Calu3 (cell line): Measurements from ENCODE around the gene HES2. TPM values are rescaled to one million over a fixed set of nuclear protein-coding genes. Genes with fewer than 3 reads are reported as not detected.
"Not testable (repeated sequence)": the region's sequence is repeated elsewhere in the genome, so short reads cannot be mapped to it uniquely, and the experiment has no call there.

ENCODE experiments used
- BruUV-seq: library from RNA; stranded (reverse); fragments of 400-500 nt; replicated peaks from 2 replicates; lab custom pipeline; 2021; lab: Mats Ljungman, UMichigan
- CTCF ChIA-PET: fragments of 300-600 bp; sonication (Branson Sonifier 250); formaldehyde crosslinking; loops from one replicate; lab custom pipeline; 2022; ENCODE audit warnings: antibody characterized with exemption; lab: Charles Lee
- DNase-seq: peaks from one replicate; pipeline ENCODE4 v3.0.0; 2022
- H3K27ac Mint-ChIP-seq: one replicate; pipeline ENCODE4 v1.8.0; 2022; ENCODE audit warnings: mixed read lengths; ENCODE audit not compliant: unreplicated experiment
- H3K27me3 Mint-ChIP-seq: one replicate; pipeline ENCODE4 v1.8.0; 2022; ENCODE audit warnings: mixed read lengths; ENCODE audit not compliant: unreplicated experiment
- H3K36me3 Mint-ChIP-seq: one replicate; pipeline ENCODE4 v1.8.0; 2022; ENCODE audit warnings: mild to moderate bottlenecking, moderate library complexity, mixed read lengths; ENCODE audit not compliant: insufficient read depth, unreplicated experiment
- H3K4me1 Mint-ChIP-seq: one replicate; pipeline ENCODE4 v1.8.0; 2022; ENCODE audit warnings: mild to moderate bottlenecking, low read depth, mixed read lengths; ENCODE audit not compliant: unreplicated experiment
- H3K4me3 Mint-ChIP-seq: one replicate; pipeline ENCODE4 v1.8.0; 2022; ENCODE audit warnings: mild to moderate bottlenecking, low read depth, moderate library complexity, mixed read lengths; ENCODE audit not compliant: unreplicated experiment
- H3K9me3 Mint-ChIP-seq: one replicate; pipeline ENCODE4 v1.8.0; 2022; ENCODE audit warnings: low read depth, mixed read lengths; ENCODE audit not compliant: unreplicated experiment
- CTCF ChIP-seq: fragments of 200-600 bp; IDR thresholded peaks from one replicate; pipeline ENCODE4 v1.8.0; 2022; ENCODE audit warnings: antibody characterized with exemption; ENCODE audit not compliant: unreplicated experiment
- intact Hi-C: fragments of 100-400 bp; cut with micrococcal nuclease; formaldehyde crosslinking; loops from one replicate; pipeline ENCODE4 v1.10.0; 2022; ENCODE audit not compliant: unreplicated experiment
- total RNA-seq: library from RNA; stranded (reverse); gene quantifications from 2 replicates; pipeline ENCODE4 v1.2.3, GENCODE V29; 2022

The HES2 gene
- total RNA-seq, 1 experiment from 2014 or later: not detected

- Mint-ChIP-seq H3K36me3 (peaks cover 5% of the 10 kb centered on the region), H3K9me3 (no peaks in the 10 kb centered on the region), H3K27ac (no peak overlapping the region), H3K4me1 (no peaks in the 10 kb centered on the region), H3K27me3 (peaks cover 28% of the 10 kb centered on the region), H3K4me3 (peak overlapping the region; percentile 30)
- CTCF ChIA-PET: interaction anchor here (0.5 to 0.7 kb wide), 2 partner anchors 31 to 70 kb away, joined by 4 to 6 read pairs; no protein-coding TSS in a partner anchor
- peak; percentile 37 for DNase-seq
- intact Hi-C loops: no loop called here
- BruUV-seq: no TSS peak
- TF ChIP-seq CTCF: peak; percentile 36
These were observed 28.4 kb upstream of the HES2 start for GRCh38 chr1:6447818-6448748.

DNA sequence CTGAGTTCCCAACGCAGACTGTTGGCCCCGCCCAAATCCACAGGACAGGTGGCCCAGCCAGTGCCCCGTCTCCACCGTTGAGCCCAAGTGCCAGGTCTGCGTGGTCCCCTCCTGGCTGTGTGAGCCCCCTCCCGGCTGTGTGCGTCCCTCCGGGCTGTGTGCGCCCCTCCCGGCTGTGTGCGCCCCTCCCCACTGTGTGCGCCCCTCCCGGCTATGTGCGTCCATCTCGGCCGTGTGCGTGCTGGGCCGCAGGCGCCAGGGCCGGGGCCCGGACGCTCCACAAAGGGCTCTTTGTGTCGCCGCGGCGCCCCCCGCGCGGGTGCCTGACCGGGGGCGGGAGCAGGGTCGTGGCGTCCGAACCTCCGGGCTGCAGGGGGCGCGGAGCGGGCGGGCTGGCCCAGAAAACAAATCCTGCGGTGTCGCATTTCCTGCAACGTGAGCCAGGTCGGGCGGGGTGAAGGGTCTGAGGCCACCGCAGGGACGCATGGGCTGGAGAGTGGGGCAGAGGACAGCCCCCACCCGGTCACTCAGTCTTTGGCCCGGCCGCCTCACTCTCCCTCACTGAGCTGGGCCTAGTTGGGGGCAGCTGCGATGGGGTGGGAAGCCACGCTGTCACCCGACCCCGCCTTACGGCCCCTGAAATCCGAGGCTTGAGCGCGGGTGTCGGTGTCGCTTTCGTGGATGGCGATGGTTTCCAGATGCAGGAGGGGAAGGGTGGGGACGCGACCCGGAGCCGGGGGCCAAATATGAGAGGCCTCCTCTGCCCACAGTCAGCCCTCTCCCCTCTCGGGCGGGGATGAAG is 27.5 kb upstream of the HES2 start:
- intact Hi-C loops: no loop called here
- Mint-ChIP-seq H3K36me3 (peaks cover 5% of the 10 kb centered on the region), H3K4me3 (peak overlapping the region; percentile 30), H3K4me1 (no peaks in the 10 kb centered on the region), H3K9me3 (no peaks in the 10 kb centered on the region), H3K27me3 (peaks cover 28% of the 10 kb centered on the region), H3K27ac (no peak overlapping the region)
- CTCF ChIA-PET: no interaction called here
- DNase-seq: no peak
- no TSS peak for BruUV-seq
- TF ChIP-seq CTCF: no peak

DNA sequence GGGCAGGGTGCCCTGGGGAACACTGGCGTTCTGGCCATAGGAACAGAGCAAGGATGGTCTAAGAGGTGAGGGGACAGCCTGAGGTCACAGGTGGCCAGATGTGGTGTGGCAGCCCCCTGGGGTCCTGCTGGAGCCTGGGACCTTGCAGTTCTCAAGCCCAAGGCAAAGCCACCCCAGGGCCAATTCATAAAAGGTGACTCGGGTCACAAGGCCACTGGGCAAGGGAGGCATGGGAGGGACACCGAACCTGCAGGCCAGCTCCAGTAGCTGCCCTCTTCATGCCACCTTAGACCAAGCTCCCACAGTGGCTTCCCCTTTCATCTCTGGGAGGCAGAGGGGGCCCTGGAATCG is 26.9 kb upstream of the HES2 start:
- CTCF ChIA-PET: no interaction called here
- H3K27me3 Mint-ChIP-seq: peaks cover 28% of the 10 kb centered on the region
- intact Hi-C loops: no loop called here
- no peaks in the 10 kb centered on the region for H3K9me3 Mint-ChIP-seq
- H3K4me1 Mint-ChIP-seq: no peaks in the 10 kb centered on the region
- no peak for DNase-seq
- no peak overlapping the region for H3K4me3 Mint-ChIP-seq
- peaks cover 5% of the 10 kb centered on the region for H3K36me3 Mint-ChIP-seq
- no peak for TF ChIP-seq CTCF
- BruUV-seq: no TSS peak
- no peak overlapping the region for H3K27ac Mint-ChIP-seq

DNA sequence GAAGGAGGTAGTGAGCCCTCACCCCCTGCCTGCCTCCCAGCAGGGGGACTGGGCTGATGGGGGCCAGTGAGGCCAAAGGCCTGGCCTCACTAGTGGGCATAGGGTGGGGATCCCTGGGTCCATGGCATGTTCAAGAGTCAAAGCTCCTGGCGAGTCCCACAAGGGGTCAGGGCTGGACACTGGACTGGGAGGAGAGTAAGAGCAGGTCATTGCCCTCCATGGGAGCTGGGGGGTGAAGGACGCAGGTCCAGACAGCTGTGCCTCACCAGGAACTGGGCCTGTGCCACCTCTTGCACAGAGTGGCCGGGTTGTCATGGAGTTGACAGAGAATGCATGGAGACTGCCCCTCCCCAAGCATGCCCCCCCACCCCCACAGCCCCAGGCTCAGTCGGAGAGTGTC is 26.2 kb upstream of the HES2 start:
- CTCF ChIA-PET, H3K27ac Mint-ChIP-seq, H3K36me3 Mint-ChIP-seq, DNase-seq, H3K4me3 Mint-ChIP-seq, H3K4me1 Mint-ChIP-seq, intact Hi-C loops, BruUV-seq, H3K9me3 Mint-ChIP-seq: not testable (repeated sequence)
- peaks cover 28% of the 10 kb centered on the region for H3K27me3 Mint-ChIP-seq
